Epithelial cell of proximal tubule (primary cell): ENCODE data around the gene IER5L. TPM values are rescaled to one million over a fixed set of nuclear protein-coding genes. Genes with fewer than 3 reads are reported as not detected.
"Not testable (repeated sequence)": the region's sequence is repeated elsewhere in the genome, so short reads cannot be mapped to it uniquely, and the experiment has no call there.

Experiments used
- DNase-seq: peaks from one replicate; pipeline ENCODE4 v3.0.0-alpha.2; 2011; ENCODE audit warnings: low read depth
- H3K4me3 ChIP-seq: 2 replicates; pipeline ENCODE4 v1.5.1; 2011; ENCODE audit warnings: low read depth, mild to moderate bottlenecking, low read length
- total RNA-seq: library from RNA; depleted of rRNA; stranded (reverse); fragments of >200 nt; gene quantifications from 2 replicates; pipeline ENCODE4 v1.2.3, GENCODE V29; 2015
- TF ChIP-seq, protein P1 (sequence below): conservative IDR thresholded peaks from 2 replicates; pipeline ENCODE4 v1.5.1; 2012; ENCODE audit warnings: low read depth, mild to moderate bottlenecking, low read length

IER5L gene
- total RNA-seq, 1 donor from 2014 or later, result 43.2 TPM

GRCh38 chr9:129171993-129172751 lies 5.9 kb downstream of the IER5L start:
- no peak for DNase-seq
- TF ChIP-seq, protein P1, sequence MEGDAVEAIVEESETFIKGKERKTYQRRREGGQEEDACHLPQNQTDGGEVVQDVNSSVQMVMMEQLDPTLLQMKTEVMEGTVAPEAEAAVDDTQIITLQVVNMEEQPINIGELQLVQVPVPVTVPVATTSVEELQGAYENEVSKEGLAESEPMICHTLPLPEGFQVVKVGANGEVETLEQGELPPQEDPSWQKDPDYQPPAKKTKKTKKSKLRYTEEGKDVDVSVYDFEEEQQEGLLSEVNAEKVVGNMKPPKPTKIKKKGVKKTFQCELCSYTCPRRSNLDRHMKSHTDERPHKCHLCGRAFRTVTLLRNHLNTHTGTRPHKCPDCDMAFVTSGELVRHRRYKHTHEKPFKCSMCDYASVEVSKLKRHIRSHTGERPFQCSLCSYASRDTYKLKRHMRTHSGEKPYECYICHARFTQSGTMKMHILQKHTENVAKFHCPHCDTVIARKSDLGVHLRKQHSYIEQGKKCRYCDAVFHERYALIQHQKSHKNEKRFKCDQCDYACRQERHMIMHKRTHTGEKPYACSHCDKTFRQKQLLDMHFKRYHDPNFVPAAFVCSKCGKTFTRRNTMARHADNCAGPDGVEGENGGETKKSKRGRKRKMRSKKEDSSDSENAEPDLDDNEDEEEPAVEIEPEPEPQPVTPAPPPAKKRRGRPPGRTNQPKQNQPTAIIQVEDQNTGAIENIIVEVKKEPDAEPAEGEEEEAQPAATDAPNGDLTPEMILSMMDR, result no peak
- no peak overlapping the region for H3K4me3 ChIP-seq

DNA sequence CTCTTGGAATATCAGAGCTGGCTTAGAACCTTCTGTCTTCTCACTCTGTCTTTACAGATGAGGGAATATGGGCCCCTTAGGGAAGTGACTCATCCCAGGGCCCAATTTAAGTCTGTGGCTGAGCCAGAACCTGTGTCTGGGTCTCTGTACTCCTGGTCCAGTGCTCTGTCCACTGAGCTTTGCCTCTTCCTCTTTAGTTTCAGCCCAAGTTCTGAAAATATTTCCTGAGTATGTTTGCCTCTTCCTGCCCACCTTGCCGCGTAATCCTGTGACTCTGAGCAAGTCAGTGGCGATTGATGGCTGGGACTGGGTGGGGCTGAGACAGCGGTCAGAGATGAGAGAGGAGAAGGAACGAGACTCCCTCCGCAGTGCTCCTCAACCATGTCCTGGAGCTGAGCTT lies 7.8 kb downstream of the IER5L start:
- no peak for DNase-seq
- TF ChIP-seq, protein P1, result no peak
- H3K4me3 ChIP-seq, result no peak overlapping the region

DNA sequence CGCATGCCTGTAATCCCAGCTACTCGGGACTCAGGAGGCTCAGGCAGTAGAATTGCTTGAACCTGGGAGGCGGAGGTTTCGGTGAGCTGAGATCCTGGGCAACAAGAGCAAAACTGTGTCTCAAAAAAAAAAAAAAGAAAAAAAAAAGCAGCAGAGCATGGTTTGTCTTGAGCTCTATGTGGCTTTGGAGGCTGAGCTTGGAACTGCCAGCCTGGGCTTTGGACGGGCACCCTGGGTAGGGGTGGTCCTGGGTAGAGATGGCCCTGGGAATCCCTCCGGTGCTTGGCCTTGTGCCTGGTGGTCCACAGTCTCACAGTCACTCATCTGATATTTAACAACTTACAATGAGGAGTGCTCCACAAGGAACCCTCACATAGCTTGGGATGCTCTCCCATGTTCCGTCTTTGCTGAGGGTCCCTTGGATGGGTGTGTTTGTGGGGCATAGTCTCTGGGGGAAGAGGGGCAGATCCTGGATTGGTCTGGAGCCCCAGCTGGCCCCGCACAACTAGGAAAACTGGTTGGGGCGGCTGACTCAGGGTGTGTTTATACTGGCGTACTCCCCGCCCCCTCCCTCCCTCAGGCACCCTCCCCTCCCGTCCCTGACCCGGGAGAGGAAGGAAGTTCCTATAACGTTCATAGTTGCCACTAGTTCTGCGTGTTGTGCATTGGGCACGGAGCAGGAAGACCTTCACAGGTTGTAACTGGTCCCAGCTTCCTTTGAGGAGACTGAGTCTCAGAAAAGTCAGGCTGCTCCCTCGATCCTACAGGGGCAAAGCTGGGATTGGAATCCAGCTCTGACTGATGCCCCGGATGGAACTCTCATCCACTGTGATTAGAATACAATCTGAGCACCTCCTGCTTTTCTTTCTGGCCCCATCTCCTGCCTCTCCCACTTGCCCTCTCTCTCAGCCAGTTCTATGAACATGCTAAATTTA lies 11.2 kb downstream of the IER5L start:
- H3K4me3 ChIP-seq, result no peak overlapping the region
- no peak for DNase-seq
- TF ChIP-seq, protein P1, result no peak

DNA sequence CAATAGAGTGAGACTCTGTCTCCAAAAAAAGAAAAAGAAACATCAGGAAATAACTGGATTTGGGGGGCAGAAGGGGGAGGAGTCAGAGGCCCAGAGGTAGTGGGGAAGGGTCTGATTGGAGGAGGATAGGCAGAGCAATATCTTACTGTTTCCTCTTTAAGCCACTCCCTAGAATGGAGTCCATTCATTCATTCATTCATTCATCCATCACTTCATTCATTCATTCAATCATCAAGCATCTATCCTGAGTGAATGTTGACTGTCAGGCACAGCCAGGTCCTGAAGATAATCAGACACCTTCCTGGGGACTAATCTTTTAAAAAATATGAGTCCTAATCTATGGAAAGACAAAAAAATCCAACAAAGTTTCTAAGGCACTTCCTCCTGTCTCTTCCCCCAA lies 12.9 kb downstream of the IER5L start:
- no peak overlapping the region for H3K4me3 ChIP-seq
- DNase-seq, result no peak
- TF ChIP-seq, protein P1, result no peak

DNA sequence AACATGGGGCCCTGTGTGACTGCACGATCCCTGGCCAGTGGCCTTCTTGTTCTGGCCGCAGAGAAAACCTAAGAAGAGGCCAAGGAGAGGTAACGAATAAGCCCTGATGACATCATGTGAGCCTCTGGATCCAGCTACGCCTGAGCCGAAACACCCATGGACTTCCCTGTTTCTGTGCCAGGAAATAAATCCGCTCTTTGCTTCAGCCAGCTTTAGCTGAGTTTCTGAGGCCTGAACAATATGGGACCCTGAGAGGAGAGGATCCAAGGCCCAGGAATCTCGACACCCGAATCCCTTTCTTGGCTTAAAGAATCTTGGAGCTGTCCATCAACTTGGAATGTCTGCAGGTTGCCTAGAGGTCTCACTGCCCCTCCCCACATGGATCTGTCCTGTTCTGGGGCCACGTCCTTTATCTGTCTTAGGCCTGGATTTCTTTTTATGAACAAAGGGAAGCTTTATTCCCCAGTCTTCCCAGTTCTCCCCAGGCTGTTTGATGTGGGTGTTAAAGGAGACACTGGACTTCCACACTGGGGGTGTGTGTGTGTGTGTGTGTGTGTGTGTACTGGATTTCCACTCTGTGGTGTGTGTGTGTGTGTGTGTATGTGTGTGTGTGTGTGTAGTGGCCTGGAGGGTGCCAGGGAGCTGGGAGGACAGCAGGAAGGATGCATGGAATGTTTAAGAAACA lies 13.7 kb downstream of the IER5L start:
- no peak overlapping the region for H3K4me3 ChIP-seq
- TF ChIP-seq, protein P1, result no peak
- DNase-seq, result no peak

DNA sequence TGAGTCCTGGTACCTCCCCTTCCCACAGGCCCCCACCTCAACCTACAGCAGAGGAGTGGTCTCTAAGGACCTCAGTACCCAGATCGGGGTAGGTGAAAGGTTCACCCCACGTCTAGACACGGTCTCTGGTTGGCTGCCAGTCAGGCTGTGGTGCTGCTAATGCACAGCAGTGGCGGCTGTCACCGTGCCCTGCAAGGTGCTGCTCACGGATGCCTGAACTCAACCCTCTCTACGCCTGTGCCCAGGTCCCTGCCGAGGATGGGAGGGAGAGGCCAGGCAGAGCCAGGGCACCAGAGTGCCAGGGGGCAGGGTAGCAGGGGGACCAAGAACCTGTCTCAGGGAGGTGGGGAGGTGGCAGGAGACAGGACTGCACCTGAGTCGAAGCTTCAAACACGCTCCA lies 14.3 kb downstream of the IER5L start:
- TF ChIP-seq, protein P1, result no peak
- DNase-seq, result no peak
- H3K4me3 ChIP-seq, result no peak overlapping the region

DNA sequence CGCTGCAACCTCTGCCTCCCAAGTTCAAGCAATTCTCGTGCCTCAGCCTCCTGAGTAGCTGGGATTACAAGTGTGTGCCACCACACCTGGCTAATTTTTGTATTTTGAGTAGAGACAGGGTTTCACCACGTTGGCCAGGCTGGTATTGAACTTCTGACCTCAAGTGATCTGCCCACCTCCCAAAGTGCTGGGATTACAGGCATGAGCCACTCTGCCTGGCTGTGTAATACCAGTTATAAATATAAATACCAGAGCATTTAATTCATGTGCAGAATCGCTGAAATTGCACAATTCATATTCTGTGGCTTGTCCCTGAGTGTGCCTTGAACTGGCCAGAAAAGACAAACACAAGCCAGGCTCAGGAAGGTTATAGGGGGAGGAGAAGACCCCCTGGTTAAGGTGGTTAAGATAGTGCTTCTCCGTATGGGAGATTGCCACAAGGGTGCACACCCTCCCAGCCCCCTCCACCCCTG lies 14.8 kb downstream of the IER5L start:
- not testable (repeated sequence) for H3K4me3 ChIP-seq

More for the DNA sequence above, 14.8 kb downstream of the IER5L start:
- not testable (repeated sequence) for DNase-seq
